H9 (cell line): Measurements from ENCODE around the gene YIPF5. TPM values are rescaled to one million over a fixed set of nuclear protein-coding genes. Genes with fewer than 3 reads are reported as not detected.

Experiments used
- DNase-seq: peaks from one replicate; pipeline ENCODE4 v3.0.0-alpha.2; 2017
- H2AFZ ChIP-seq: one replicate; pipeline ENCODE4 v1.6.1; 2013; ENCODE audit warnings: mild to moderate bottlenecking, low read length, control low read depth, moderate library complexity
- H2AK5ac ChIP-seq: 2 replicates; pipeline ENCODE4 v1.6.1; 2013; ENCODE audit warnings: low read length, control low read depth, mixed read lengths; ENCODE audit not compliant: insufficient read length
- H2BK120ac ChIP-seq: one replicate; pipeline ENCODE4 v1.6.1; 2013; ENCODE audit warnings: low read depth, mild to moderate bottlenecking, low read length, control low read depth, inconsistent platforms; ENCODE audit not compliant: poor library complexity, severe bottlenecking
- H2BK12ac ChIP-seq: 2 replicates; pipeline ENCODE4 v1.6.1; 2013; ENCODE audit warnings: low read length, control low read depth, mixed read lengths, low read depth; ENCODE audit not compliant: insufficient read length
- H2BK15ac ChIP-seq: 2 replicates; pipeline ENCODE4 v1.6.1; 2013; ENCODE audit warnings: low read depth, low read length, control low read depth
- H2BK20ac ChIP-seq: one replicate; pipeline ENCODE4 v1.6.1; 2013; ENCODE audit warnings: low read depth, mild to moderate bottlenecking, low read length, control low read depth, inconsistent platforms; ENCODE audit not compliant: poor library complexity, severe bottlenecking
- H2BK5ac ChIP-seq: 2 replicates; pipeline ENCODE4 v1.6.1; 2013; ENCODE audit warnings: low read length, control low read depth, mixed read lengths; ENCODE audit not compliant: insufficient read length
- H3K14ac ChIP-seq: 2 replicates; pipeline ENCODE4 v1.6.1; 2013; ENCODE audit warnings: low read length, control low read depth; ENCODE audit not compliant: insufficient read depth
- H3K18ac ChIP-seq: 2 replicates; pipeline ENCODE4 v1.6.1; 2013; ENCODE audit warnings: low read depth, mild to moderate bottlenecking, mixed read lengths, low read length, control low read depth; ENCODE audit not compliant: insufficient read length
- H3K23ac ChIP-seq: 2 replicates; pipeline ENCODE4 v1.6.1; 2013; ENCODE audit warnings: low read length, control low read depth, mixed read lengths, low read depth; ENCODE audit not compliant: insufficient read length
- H3K23me2 ChIP-seq: 2 replicates; pipeline ENCODE4 v1.6.1; 2013; ENCODE audit warnings: low read depth, mild to moderate bottlenecking, mixed read lengths, low read length, control low read depth; ENCODE audit not compliant: insufficient read length, poor library complexity, severe bottlenecking
- H3K27ac ChIP-seq: 2 replicates; pipeline ENCODE4 v1.5.1; 2013; ENCODE audit warnings: low read length, control low read depth, mixed read lengths, low read depth; ENCODE audit not compliant: insufficient read length
- H3K27me3 ChIP-seq: 2 replicates; pipeline ENCODE4 v1.6.1; 2013; ENCODE audit warnings: low read length, control low read depth, inconsistent platforms; ENCODE audit not compliant: insufficient read depth
- H3K4ac ChIP-seq: 2 replicates; pipeline ENCODE4 v1.6.1; 2013; ENCODE audit warnings: low read depth, mild to moderate bottlenecking, control low read depth, inconsistent platforms, low read length, moderate library complexity
- H3K4me1 ChIP-seq: 2 replicates; pipeline ENCODE4 v1.6.1; 2013; ENCODE audit warnings: low read length, control low read depth, inconsistent platforms; ENCODE audit not compliant: insufficient read depth
- H3K4me2 ChIP-seq: 2 replicates; pipeline ENCODE4 v1.6.1; 2013; ENCODE audit warnings: low read length, control low read depth, mixed read lengths; ENCODE audit not compliant: insufficient read length, insufficient read depth
- H3K56ac ChIP-seq: 2 replicates; pipeline ENCODE4 v1.6.1; 2013; ENCODE audit warnings: low read depth, mild to moderate bottlenecking, mixed read lengths, low read length, control low read depth; ENCODE audit not compliant: insufficient read length
- H3K79me1 ChIP-seq: 2 replicates; pipeline ENCODE4 v1.6.1; 2013; ENCODE audit warnings: low read depth, mild to moderate bottlenecking, moderate library complexity, low read length, control low read depth, inconsistent platforms; ENCODE audit not compliant: insufficient read depth, poor library complexity, severe bottlenecking
- H3K79me2 ChIP-seq: 2 replicates; pipeline ENCODE4 v1.6.1; 2013; ENCODE audit warnings: low read length, control low read depth, inconsistent platforms; ENCODE audit not compliant: insufficient read depth
- H3K9ac ChIP-seq: 2 replicates; pipeline ENCODE4 v1.6.1; 2013; ENCODE audit warnings: low read length, control low read depth, mixed read lengths; ENCODE audit not compliant: insufficient read length; ENCODE audit errors: extremely low read depth
- H3K9me3 ChIP-seq: one replicate; pipeline ENCODE4 v1.6.1; 2013; ENCODE audit warnings: low read depth, low read length, inconsistent platforms; ENCODE audit not compliant: control insufficient read depth
- H3T11ph ChIP-seq: one replicate; pipeline ENCODE4 v1.6.1; 2013; ENCODE audit warnings: mild to moderate bottlenecking, low read length, control low read depth, inconsistent platforms
- H4K20me1 ChIP-seq: one replicate; pipeline ENCODE4 v1.6.1; 2013; ENCODE audit not compliant: control insufficient read depth, insufficient read length, insufficient read depth
- H4K5ac ChIP-seq: 2 replicates; pipeline ENCODE4 v1.6.1; 2013; ENCODE audit warnings: low read depth, mild to moderate bottlenecking, mixed read lengths, low read length, control low read depth; ENCODE audit not compliant: insufficient read length
- H4K8ac ChIP-seq: replicated peaks from 2 replicates; pipeline ENCODE4 v1.6.1; 2013; ENCODE audit warnings: low read length, control low read depth, mixed read lengths, low read depth; ENCODE audit not compliant: insufficient read length
- H4K91ac ChIP-seq: 2 replicates; pipeline ENCODE4 v1.6.1; 2013; ENCODE audit warnings: low read depth, mild to moderate bottlenecking, moderate library complexity, mixed read lengths, low read length, control low read depth; ENCODE audit not compliant: insufficient read length
- H3K27ac Mint-ChIP-seq, 3 experiments: 2 replicates in 2 of 3; 3 replicates in 1 of 3; pipeline ENCODE4 v1.8.0; 2020 to 2021; ENCODE audit warnings: mixed read lengths in 3 of 3, mild to moderate bottlenecking in 1 of 3, moderate library complexity in 1 of 3
- H3K27me3 Mint-ChIP-seq: 2 replicates; pipeline ENCODE4 v1.8.0; 2021; ENCODE audit warnings: low read depth, mild to moderate bottlenecking, moderate library complexity, mixed read lengths
- H3K36me3 Mint-ChIP-seq, 3 experiments: 2 replicates in 2 of 3; 3 replicates in 1 of 3; pipeline ENCODE4 v1.8.0; 2020 to 2021; ENCODE audit warnings: low read depth in 3 of 3, mixed read lengths in 3 of 3; ENCODE audit not compliant: insufficient read depth in 1 of 3
- H3K4me1 Mint-ChIP-seq, 2 experiments: 2 replicates each; pipeline ENCODE4 v1.8.0; 2020; ENCODE audit warnings: mixed read lengths in 2 of 2
- H3K4me3 Mint-ChIP-seq, 2 experiments: 2 replicates in 1 of 2; 3 replicates in 1 of 2; pipeline ENCODE4 v1.8.0; 2020 to 2021; ENCODE audit warnings: mild to moderate bottlenecking in 2 of 2, mixed read lengths in 2 of 2, moderate library complexity in 1 of 2
- H3K9me3 Mint-ChIP-seq, 2 experiments: 2 replicates in 1 of 2; 3 replicates in 1 of 2; pipeline ENCODE4 v1.8.0; 2020; ENCODE audit warnings: mild to moderate bottlenecking in 2 of 2, mixed read lengths in 2 of 2, moderate library complexity in 1 of 2
- WGBS: extraction: QIAGEN DNeasy Blood & Tissue Kit; methylation state at CpG from one replicate; pipeline ENCODE4 v1.1.7; 2013; ENCODE audit warnings: missing lambda C conversion rate, low lambda C conversion rate, mixed read lengths; ENCODE audit not compliant: insufficient read length; ENCODE audit errors: extremely low coverage; 5-methylcytosine and 5-hydroxymethylcytosine counted together
- total RNA-seq: library from RNA; stranded (reverse); gene quantifications from 2 replicates; pipeline ENCODE4 v1.2.1, GENCODE V29; 2021
- TF ChIP-seq, protein P1 (sequence below): fragments of 200-600 bp; sonication (generic); conservative IDR thresholded peaks from 3 replicates; pipeline ENCODE4 v1.8.0; 2021; ENCODE audit warnings: antibody characterized with exemption, mild to moderate bottlenecking

Gene YIPF5
- total RNA-seq, 1 experiment from 2014 or later: 44.6 TPM

DNA sequence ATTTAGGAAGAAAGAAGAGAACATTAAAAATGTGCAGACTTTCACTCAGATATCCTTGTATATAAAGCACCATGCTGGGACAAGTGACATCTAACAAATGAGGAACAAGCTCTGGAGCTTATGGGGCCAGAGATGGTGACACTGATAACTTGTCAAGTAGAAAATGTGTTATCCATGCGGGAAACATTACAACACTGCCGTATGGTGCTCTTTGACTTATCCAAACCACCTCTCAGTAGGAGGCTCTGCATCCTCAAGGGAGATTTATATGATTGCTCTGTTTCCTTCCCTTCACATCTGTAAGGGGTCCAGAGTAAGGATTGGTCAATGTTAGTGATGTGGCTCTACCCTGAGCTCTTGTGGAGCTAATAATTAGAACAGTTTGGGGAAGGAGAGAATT lies 23.7 kb upstream of the YIPF5 start:
- DNase-seq: no peak
- Mint-ChIP-seq H3K27me3 (no peaks in the 10 kb centered on the region; the same call in 1 of the 2 replicates), H3K27ac (no peak overlapping the region; a peak in 1 of 7 replicates), H3K36me3 (no peaks in the 10 kb centered on the region), H3K4me3 (no peak overlapping the region), H3K9me3 (no peaks in the 10 kb centered on the region), H3K4me1 (no peaks in the 10 kb centered on the region)
- no peak overlapping the region for H3K23ac ChIP-seq
- no peak overlapping the region for H2BK20ac ChIP-seq
- H3K79me2 ChIP-seq: no peaks in the 10 kb centered on the region
- no peak overlapping the region for H4K8ac ChIP-seq
- H3K27me3 ChIP-seq: no peaks in the 10 kb centered on the region
- no peak overlapping the region for H3K4me2 ChIP-seq
- no peak overlapping the region for H4K91ac ChIP-seq
- H3K79me1 ChIP-seq: no peaks in the 10 kb centered on the region
- H3K56ac ChIP-seq: no peak overlapping the region
- H3K14ac ChIP-seq: no peak overlapping the region
- H3K9me3 ChIP-seq: no peaks in the 10 kb centered on the region
- H3T11ph ChIP-seq: no peak overlapping the region
- no peak overlapping the region for H3K27ac ChIP-seq
- TF ChIP-seq, protein P1, sequence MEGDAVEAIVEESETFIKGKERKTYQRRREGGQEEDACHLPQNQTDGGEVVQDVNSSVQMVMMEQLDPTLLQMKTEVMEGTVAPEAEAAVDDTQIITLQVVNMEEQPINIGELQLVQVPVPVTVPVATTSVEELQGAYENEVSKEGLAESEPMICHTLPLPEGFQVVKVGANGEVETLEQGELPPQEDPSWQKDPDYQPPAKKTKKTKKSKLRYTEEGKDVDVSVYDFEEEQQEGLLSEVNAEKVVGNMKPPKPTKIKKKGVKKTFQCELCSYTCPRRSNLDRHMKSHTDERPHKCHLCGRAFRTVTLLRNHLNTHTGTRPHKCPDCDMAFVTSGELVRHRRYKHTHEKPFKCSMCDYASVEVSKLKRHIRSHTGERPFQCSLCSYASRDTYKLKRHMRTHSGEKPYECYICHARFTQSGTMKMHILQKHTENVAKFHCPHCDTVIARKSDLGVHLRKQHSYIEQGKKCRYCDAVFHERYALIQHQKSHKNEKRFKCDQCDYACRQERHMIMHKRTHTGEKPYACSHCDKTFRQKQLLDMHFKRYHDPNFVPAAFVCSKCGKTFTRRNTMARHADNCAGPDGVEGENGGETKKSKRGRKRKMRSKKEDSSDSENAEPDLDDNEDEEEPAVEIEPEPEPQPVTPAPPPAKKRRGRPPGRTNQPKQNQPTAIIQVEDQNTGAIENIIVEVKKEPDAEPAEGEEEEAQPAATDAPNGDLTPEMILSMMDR: no peak
- H2BK15ac ChIP-seq: no peak overlapping the region
- no peak overlapping the region for H4K5ac ChIP-seq
- no peaks in the 10 kb centered on the region for H3K23me2 ChIP-seq
- H2BK5ac ChIP-seq: no peak overlapping the region
- no CpG with 5 or more reads among the region's 2 CpGs for WGBS
- H2AK5ac ChIP-seq: no peak overlapping the region
- no peak overlapping the region for H3K18ac ChIP-seq
- no peak overlapping the region for H2AFZ ChIP-seq
- H3K4ac ChIP-seq: no peak overlapping the region
- no peak overlapping the region for H2BK12ac ChIP-seq
- H2BK120ac ChIP-seq: no peak overlapping the region
- H4K20me1 ChIP-seq: no peaks in the 10 kb centered on the region
- no peak overlapping the region for H3K9ac ChIP-seq
- H3K4me1 ChIP-seq: no peaks in the 10 kb centered on the region
